Measurements from ENCODE around the gene RPL28.

RPL28 gene

DNA sequence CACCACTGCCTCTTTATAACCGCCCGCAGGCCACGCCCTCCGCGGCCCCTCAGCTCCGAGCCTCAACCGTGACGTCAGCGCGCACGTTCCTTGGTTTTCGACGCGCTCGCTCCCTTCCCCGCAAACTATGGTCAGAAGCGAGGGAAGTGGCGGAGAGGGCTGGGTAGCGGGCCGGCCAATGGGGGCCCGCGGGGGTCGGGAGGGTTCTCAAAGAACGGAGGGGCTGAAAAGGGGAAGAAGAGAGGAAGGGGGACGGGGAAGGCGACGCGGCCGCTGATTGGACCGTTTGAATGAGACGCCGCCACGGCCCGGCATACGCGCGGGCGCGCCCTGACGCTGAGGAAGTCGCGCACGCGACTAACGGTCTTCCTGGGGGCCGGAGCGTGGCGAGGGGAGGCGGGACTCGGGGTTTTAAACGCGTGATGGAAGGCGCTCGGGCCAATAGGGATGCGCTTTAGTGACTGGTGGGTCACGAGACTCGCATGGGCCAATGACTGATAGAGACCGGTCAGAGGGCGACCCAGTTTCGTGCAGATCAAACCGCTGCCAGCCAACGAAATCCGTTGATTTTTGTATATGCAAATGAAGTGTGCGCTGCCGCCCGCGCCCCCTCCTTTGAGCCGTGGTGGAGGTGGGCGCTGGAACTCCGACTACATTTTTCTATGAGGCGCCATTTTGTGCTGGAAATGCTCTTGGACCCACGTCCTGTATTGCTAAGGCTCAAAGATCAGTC, 22.2 kb downstream of the RPL28 start (continued):
- TF ChIP-seq, protein P1, sequence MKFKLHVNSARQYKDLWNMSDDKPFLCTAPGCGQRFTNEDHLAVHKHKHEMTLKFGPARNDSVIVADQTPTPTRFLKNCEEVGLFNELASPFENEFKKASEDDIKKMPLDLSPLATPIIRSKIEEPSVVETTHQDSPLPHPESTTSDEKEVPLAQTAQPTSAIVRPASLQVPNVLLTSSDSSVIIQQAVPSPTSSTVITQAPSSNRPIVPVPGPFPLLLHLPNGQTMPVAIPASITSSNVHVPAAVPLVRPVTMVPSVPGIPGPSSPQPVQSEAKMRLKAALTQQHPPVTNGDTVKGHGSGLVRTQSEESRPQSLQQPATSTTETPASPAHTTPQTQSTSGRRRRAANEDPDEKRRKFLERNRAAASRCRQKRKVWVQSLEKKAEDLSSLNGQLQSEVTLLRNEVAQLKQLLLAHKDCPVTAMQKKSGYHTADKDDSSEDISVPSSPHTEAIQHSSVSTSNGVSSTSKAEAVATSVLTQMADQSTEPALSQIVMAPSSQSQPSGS (tag by site-specific recombination; IDR thresholded peaks at IDR 0.05; ENCODE audit: low read depth) = peak; percentile 96
- TF ChIP-seq ZFP37 (tag by site-specific recombination; IDR thresholded peaks at IDR 0.05) = 0 out of 2 replicates have a peak, but pooled peaks have one; percentile 49
- 0 out of 2 replicates have a peak, but pooled peaks have one; percentile 16 for TF ChIP-seq ZNF623 (tag by site-specific recombination; IDR thresholded peaks at IDR 0.05)
- TF ChIP-seq SETDB1 (IDR thresholded peaks at IDR 0.05; ENCODE audit: insufficient read length, low read length) = peak; percentile 83
- TF ChIP-seq, protein P2, sequence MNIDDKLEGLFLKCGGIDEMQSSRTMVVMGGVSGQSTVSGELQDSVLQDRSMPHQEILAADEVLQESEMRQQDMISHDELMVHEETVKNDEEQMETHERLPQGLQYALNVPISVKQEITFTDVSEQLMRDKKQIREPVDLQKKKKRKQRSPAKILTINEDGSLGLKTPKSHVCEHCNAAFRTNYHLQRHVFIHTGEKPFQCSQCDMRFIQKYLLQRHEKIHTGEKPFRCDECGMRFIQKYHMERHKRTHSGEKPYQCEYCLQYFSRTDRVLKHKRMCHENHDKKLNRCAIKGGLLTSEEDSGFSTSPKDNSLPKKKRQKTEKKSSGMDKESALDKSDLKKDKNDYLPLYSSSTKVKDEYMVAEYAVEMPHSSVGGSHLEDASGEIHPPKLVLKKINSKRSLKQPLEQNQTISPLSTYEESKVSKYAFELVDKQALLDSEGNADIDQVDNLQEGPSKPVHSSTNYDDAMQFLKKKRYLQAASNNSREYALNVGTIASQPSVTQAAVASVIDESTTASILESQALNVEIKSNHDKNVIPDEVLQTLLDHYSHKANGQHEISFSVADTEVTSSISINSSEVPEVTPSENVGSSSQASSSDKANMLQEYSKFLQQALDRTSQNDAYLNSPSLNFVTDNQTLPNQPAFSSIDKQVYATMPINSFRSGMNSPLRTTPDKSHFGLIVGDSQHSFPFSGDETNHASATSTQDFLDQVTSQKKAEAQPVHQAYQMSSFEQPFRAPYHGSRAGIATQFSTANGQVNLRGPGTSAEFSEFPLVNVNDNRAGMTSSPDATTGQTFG (tag by site-specific recombination; IDR thresholded peaks at IDR 0.05; ENCODE audit: borderline replicate concordance) = no peak
- TF ChIP-seq ZNF157 (tag by site-specific recombination; IDR thresholded peaks at IDR 0.05) = no peak
- peak; percentile 78 for TF ChIP-seq ZNF324 (tag by site-specific recombination; IDR thresholded peaks at IDR 0.05)
- TF ChIP-seq, protein P3, sequence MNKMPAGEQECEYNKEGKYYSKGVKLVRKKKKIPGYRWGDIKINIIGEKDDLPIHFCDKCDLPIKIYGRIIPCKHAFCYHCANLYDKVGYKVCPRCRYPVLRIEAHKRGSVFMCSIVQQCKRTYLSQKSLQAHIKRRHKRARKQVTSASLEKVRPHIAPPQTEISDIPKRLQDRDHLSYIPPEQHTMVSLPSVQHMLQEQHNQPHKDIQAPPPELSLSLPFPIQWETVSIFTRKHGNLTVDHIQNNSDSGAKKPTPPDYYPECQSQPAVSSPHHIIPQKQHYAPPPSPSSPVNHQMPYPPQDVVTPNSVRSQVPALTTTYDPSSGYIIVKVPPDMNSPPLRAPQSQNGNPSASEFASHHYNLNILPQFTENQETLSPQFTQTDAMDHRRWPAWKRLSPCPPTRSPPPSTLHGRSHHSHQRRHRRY (tag by site-specific recombination; IDR thresholded peaks at IDR 0.05) = no peak
- TF ChIP-seq ZNF510 (tag by site-specific recombination; IDR thresholded peaks at IDR 0.05; ENCODE audit: insufficient replicate concordance) = no peak
- TF ChIP-seq ZSCAN30 (tag by site-specific recombination; IDR thresholded peaks at IDR 0.05) = no peak
- TF ChIP-seq BCL11A (tag by site-specific recombination; IDR thresholded peaks at IDR 0.05; ENCODE audit: low read depth) = peak; percentile 67; the same call in 1 of the 2 replicates
- TF ChIP-seq ZNF24 (tag by site-specific recombination; IDR thresholded peaks at IDR 0.05) = peak; percentile 96
- peak; percentile 99 for TF ChIP-seq ZNF366 (tag by site-specific recombination; conservative IDR thresholded peaks at IDR 0.05)
- TF ChIP-seq ZEB2 (tag by site-specific recombination; IDR thresholded peaks at IDR 0.05) = peak; percentile 90; the same call in 1 of the 2 replicates
- no peak for TF ChIP-seq ZNF664 (tag by site-specific recombination; IDR thresholded peaks at IDR 0.05)
- TF ChIP-seq ZNF10 (tag by site-specific recombination; IDR thresholded peaks at IDR 0.05) = peak; percentile 66; the same call in 1 of the 2 replicates
- TF ChIP-seq, protein P4, sequence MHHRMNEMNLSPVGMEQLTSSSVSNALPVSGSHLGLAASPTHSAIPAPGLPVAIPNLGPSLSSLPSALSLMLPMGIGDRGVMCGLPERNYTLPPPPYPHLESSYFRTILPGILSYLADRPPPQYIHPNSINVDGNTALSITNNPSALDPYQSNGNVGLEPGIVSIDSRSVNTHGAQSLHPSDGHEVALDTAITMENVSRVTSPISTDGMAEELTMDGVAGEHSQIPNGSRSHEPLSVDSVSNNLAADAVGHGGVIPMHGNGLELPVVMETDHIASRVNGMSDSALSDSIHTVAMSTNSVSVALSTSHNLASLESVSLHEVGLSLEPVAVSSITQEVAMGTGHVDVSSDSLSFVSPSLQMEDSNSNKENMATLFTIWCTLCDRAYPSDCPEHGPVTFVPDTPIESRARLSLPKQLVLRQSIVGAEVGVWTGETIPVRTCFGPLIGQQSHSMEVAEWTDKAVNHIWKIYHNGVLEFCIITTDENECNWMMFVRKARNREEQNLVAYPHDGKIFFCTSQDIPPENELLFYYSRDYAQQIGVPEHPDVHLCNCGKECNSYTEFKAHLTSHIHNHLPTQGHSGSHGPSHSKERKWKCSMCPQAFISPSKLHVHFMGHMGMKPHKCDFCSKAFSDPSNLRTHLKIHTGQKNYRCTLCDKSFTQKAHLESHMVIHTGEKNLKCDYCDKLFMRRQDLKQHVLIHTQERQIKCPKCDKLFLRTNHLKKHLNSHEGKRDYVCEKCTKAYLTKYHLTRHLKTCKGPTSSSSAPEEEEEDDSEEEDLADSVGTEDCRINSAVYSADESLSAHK (tag by site-specific recombination; IDR thresholded peaks at IDR 0.05) = 0 out of 2 replicates have a peak, but pooled peaks have one; percentile 48
- TF ChIP-seq ZNF501 (tag by site-specific recombination; IDR thresholded peaks at IDR 0.05) = peak; percentile 86
- no peak for TF ChIP-seq REPIN1 (tag by site-specific recombination; IDR thresholded peaks at IDR 0.05; ENCODE audit: low read depth)
- TF ChIP-seq ZNF677 (tag by site-specific recombination; IDR thresholded peaks at IDR 0.05) = no peak
- TF ChIP-seq KLF16 (tag by site-specific recombination; IDR thresholded peaks at IDR 0.05) = peak; percentile 86
- no peak for TF ChIP-seq ZNF777 (tag by site-specific recombination; IDR thresholded peaks at IDR 0.05; ENCODE audit: borderline replicate concordance)
- TF ChIP-seq, protein P5, sequence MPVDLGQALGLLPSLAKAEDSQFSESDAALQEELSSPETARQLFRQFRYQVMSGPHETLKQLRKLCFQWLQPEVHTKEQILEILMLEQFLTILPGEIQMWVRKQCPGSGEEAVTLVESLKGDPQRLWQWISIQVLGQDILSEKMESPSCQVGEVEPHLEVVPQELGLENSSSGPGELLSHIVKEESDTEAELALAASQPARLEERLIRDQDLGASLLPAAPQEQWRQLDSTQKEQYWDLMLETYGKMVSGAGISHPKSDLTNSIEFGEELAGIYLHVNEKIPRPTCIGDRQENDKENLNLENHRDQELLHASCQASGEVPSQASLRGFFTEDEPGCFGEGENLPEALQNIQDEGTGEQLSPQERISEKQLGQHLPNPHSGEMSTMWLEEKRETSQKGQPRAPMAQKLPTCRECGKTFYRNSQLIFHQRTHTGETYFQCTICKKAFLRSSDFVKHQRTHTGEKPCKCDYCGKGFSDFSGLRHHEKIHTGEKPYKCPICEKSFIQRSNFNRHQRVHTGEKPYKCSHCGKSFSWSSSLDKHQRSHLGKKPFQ (tag by site-specific recombination; IDR thresholded peaks at IDR 0.05) = 0 out of 2 replicates have a peak, but pooled peaks have one; percentile 21
- TF ChIP-seq ZNF302 (tag by site-specific recombination; IDR thresholded peaks at IDR 0.05; ENCODE audit: low read depth) = no peak
- TF ChIP-seq ZNF571 (tag by site-specific recombination; IDR thresholded peaks at IDR 0.05) = no peak
- 0 out of 2 replicates have a peak, but pooled peaks have one; percentile 87 for TF ChIP-seq HOXC10 (CRISPR knock-in tag; IDR thresholded peaks at IDR 0.05)
- TF ChIP-seq, protein P6, sequence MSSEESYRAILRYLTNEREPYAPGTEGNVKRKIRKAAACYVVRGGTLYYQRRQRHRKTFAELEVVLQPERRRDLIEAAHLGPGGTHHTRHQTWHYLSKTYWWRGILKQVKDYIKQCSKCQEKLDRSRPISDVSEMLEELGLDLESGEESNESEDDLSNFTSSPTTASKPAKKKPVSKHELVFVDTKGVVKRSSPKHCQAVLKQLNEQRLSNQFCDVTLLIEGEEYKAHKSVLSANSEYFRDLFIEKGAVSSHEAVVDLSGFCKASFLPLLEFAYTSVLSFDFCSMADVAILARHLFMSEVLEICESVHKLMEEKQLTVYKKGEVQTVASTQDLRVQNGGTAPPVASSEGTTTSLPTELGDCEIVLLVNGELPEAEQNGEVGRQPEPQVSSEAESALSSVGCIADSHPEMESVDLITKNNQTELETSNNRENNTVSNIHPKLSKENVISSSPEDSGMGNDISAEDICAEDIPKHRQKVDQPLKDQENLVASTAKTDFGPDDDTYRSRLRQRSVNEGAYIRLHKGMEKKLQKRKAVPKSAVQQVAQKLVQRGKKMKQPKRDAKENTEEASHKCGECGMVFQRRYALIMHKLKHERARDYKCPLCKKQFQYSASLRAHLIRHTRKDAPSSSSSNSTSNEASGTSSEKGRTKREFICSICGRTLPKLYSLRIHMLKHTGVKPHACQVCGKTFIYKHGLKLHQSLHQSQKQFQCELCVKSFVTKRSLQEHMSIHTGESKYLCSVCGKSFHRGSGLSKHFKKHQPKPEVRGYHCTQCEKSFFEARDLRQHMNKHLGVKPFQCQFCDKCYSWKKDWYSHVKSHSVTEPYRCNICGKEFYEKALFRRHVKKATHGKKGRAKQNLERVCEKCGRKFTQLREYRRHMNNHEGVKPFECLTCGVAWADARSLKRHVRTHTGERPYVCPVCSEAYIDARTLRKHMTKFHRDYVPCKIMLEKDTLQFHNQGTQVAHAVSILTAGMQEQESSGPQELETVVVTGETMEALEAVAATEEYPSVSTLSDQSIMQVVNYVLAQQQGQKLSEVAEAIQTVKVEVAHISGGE (tag by site-specific recombination; conservative IDR thresholded peaks at IDR 0.05; ENCODE audit: low read depth) = peak; percentile 61
